Activated naive CD4-positive, alpha-beta T cell treated with anti-CD3 and anti-CD28 coated beads for 36 hours (primary cell): Measurements from ENCODE around the gene MRPS18B. TPM values are rescaled to one million over a fixed set of nuclear protein-coding genes. Genes with fewer than 3 reads are reported as not detected.

ENCODE experiments used
- CTCF ChIA-PET: fragments of 350-600 bp; sonication (Branson Sonifier 250); formaldehyde crosslinking; loops from one replicate; lab custom pipeline; 2021; ENCODE audit warnings: antibody characterized with exemption; lab: Charles Lee
- DNase-seq: peaks from one replicate; pipeline ENCODE4 v3.0.0-alpha.2; 2020
- H3K27ac Mint-ChIP-seq: one replicate; pipeline ENCODE4 v1.8.0; 2021; ENCODE audit warnings: mild to moderate bottlenecking, mixed read lengths
- H3K27me3 Mint-ChIP-seq: one replicate; pipeline ENCODE4 v1.8.0; 2021; ENCODE audit warnings: low read depth, mixed read lengths
- H3K36me3 Mint-ChIP-seq: one replicate; pipeline ENCODE4 v1.8.0; 2021; ENCODE audit warnings: low read depth, mixed read lengths
- H3K4me1 Mint-ChIP-seq: one replicate; pipeline ENCODE4 v1.8.0; 2021; ENCODE audit warnings: low read depth, mixed read lengths
- H3K4me3 Mint-ChIP-seq: one replicate; pipeline ENCODE4 v1.8.0; 2021; ENCODE audit warnings: mild to moderate bottlenecking, moderate library complexity, mixed read lengths
- H3K9me3 Mint-ChIP-seq: one replicate; pipeline ENCODE4 v1.8.0; 2021; ENCODE audit warnings: mixed read lengths
- intact Hi-C: fragments of 100-400 bp; cut with micrococcal nuclease; formaldehyde crosslinking; loops from one replicate; pipeline ENCODE4 v1.15.1; 2023
- total RNA-seq, 2 experiments: library from RNA; stranded (reverse); gene quantifications; one replicate each; pipeline ENCODE4 v1.2.3, GENCODE V29; 2021

MRPS18B gene
- total RNA-seq, 2 experiments from 2014 or later, result 118 to 120 TPM

DNA sequence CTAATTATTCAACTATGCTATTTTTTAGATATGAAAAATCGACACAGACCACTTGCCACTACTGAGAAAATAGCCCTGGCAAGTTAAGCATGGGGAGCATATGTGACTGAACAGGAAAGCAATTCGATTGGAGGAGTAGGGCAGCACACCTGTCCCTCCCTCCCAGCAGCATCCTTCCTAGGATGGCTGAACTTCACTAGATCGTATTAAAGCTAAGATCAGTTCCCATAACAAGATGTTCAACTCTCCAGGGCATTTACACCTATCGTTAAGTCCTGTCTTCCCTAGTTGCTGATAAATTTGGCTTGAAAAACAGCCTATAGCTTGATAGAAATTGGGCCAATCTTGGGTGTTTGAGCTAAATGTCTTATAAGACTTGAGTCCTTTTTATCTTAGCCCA is 7.6 kb upstream of the MRPS18B start:
- intact Hi-C loops, result loop anchor here (10.0 kb wide), 1 partner anchor 545 kb away; the partner anchor contains the start of genes POLR1H and PPP1R11
- Mint-ChIP-seq H3K27me3 (no peaks in the 10 kb centered on the region), H3K4me1 (peaks cover 64% of the 10 kb centered on the region), H3K9me3 (no peaks in the 10 kb centered on the region), H3K4me3 (no peak overlapping the region), H3K27ac (peak overlapping the region; percentile 27), H3K36me3 (peaks cover 62% of the 10 kb centered on the region)
- no peak for DNase-seq
- CTCF ChIA-PET, result interaction anchor here (0.7 to 1.5 kb wide), 6 partner anchors 13 to 477 kb away, joined by 3 to 14 read pairs (median 6); partner anchors contain the start of gene ABCF1

- peaks cover 63% of the 10 kb centered on the region for H3K4me1 Mint-ChIP-seq
- H3K36me3 Mint-ChIP-seq, result peaks cover 63% of the 10 kb centered on the region
- no peak for DNase-seq
- H3K4me3 Mint-ChIP-seq, result no peak overlapping the region
- intact Hi-C loops, result loop anchor here (10.0 kb wide), 1 partner anchor 547 kb away; the partner anchor contains the start of genes POLR1H and PPP1R11
- no peaks in the 10 kb centered on the region for H3K27me3 Mint-ChIP-seq
- no peaks in the 10 kb centered on the region for H3K9me3 Mint-ChIP-seq
- CTCF ChIA-PET, result interaction anchor here (0.8 to 3.7 kb wide), 6 partner anchors 14 to 128 kb away, joined by 3 to 38 read pairs (median 10); partner anchors contain the start of gene ABCF1
- H3K27ac Mint-ChIP-seq, result peak overlapping the region; percentile 95
Measured at GRCh38 chr6:30611150-30611855, 6.3 kb upstream of the MRPS18B start.

GRCh38 chr6:30611856-30612194 is 5.8 kb upstream of the MRPS18B start:
- intact Hi-C loops, result loop anchor here (10.0 kb wide), 1 partner anchor 547 kb away; the partner anchor contains the start of genes POLR1H and PPP1R11
- CTCF ChIA-PET, result interaction anchor here (2.5 to 3.7 kb wide), 3 partner anchors 14 to 129 kb away, joined by 10 to 38 read pairs (median 18); no protein-coding TSS in a partner anchor
- DNase-seq, result no peak
- peaks cover 63% of the 10 kb centered on the region for H3K36me3 Mint-ChIP-seq
- peak overlapping the region; percentile 95 for H3K27ac Mint-ChIP-seq
- H3K27me3 Mint-ChIP-seq, result no peaks in the 10 kb centered on the region
- H3K9me3 Mint-ChIP-seq, result no peaks in the 10 kb centered on the region
- peaks cover 57% of the 10 kb centered on the region for H3K4me1 Mint-ChIP-seq
- H3K4me3 Mint-ChIP-seq, result no peak overlapping the region

GRCh38 chr6:30612213-30612612 is 5.4 kb upstream of the MRPS18B start:
- Mint-ChIP-seq H3K27ac (peak overlapping the region; percentile 95), H3K36me3 (peaks cover 66% of the 10 kb centered on the region), H3K9me3 (no peaks in the 10 kb centered on the region), H3K27me3 (no peaks in the 10 kb centered on the region), H3K4me1 (peaks cover 57% of the 10 kb centered on the region), H3K4me3 (no peak overlapping the region)
- intact Hi-C loops, result loop anchor here (10.0 kb wide), 1 partner anchor 547 kb away; the partner anchor contains the start of genes POLR1H and PPP1R11
- no peak for DNase-seq
- CTCF ChIA-PET, result interaction anchor here (1.6 to 3.7 kb wide), 5 partner anchors 15 to 129 kb away, joined by 5 to 38 read pairs (median 18); no protein-coding TSS in a partner anchor

GRCh38 chr6:30612687-30613248 is 4.9 kb upstream of the MRPS18B start:
- Mint-ChIP-seq H3K4me1 (peaks cover 53% of the 10 kb centered on the region), H3K36me3 (peaks cover 62% of the 10 kb centered on the region), H3K4me3 (peak overlapping the region; percentile 23), H3K27ac (peak overlapping the region; percentile 95), H3K9me3 (no peaks in the 10 kb centered on the region), H3K27me3 (no peaks in the 10 kb centered on the region)
- no peak for DNase-seq
- CTCF ChIA-PET, result interaction anchor here (0.7 to 3.7 kb wide), 12 partner anchors 15 to 475 kb away, joined by 3 to 38 read pairs (median 5); no protein-coding TSS in a partner anchor
- intact Hi-C loops, result loop anchor here (10.0 kb wide), 1 partner anchor 548 kb away; the partner anchor contains the start of genes POLR1H and PPP1R11

GRCh38 chr6:30613251-30614043 is 4.2 kb upstream of the MRPS18B start:
- Mint-ChIP-seq H3K4me1 (peaks cover 53% of the 10 kb centered on the region), H3K27me3 (no peaks in the 10 kb centered on the region), H3K27ac (peak overlapping the region; percentile 95), H3K36me3 (peaks cover 60% of the 10 kb centered on the region), H3K9me3 (no peaks in the 10 kb centered on the region), H3K4me3 (peak overlapping the region; percentile 87)
- intact Hi-C loops, result loop anchor here (10.0 kb wide), 1 partner anchor 549 kb away; the partner anchor contains the start of genes POLR1H and PPP1R11
- CTCF ChIA-PET, result interaction anchor here (0.7 to 3.7 kb wide), 13 partner anchors 16 to 474 kb away, joined by 3 to 38 read pairs (median 5); no protein-coding TSS in a partner anchor
- DNase-seq, result no peak

- Mint-ChIP-seq H3K27me3 (no peaks in the 10 kb centered on the region), H3K9me3 (no peaks in the 10 kb centered on the region), H3K36me3 (peaks cover 61% of the 10 kb centered on the region), H3K4me1 (peaks cover 54% of the 10 kb centered on the region), H3K4me3 (peak overlapping the region; percentile 87), H3K27ac (peak overlapping the region; percentile 95)
- CTCF ChIA-PET, result interaction anchor here (0.5 to 3.7 kb wide), 16 partner anchors 17 to 235 kb away, joined by 3 to 38 read pairs (median 4); partner anchors contain the start of genes ABCF1 and DHX16
- intact Hi-C loops, result loop anchor here (10.0 kb wide), 1 partner anchor 549 kb away; the partner anchor contains the start of genes POLR1H and PPP1R11
- DNase-seq, result no peak
Measured at GRCh38 chr6:30614044-30614842, 3.4 kb upstream of the MRPS18B start.

DNA sequence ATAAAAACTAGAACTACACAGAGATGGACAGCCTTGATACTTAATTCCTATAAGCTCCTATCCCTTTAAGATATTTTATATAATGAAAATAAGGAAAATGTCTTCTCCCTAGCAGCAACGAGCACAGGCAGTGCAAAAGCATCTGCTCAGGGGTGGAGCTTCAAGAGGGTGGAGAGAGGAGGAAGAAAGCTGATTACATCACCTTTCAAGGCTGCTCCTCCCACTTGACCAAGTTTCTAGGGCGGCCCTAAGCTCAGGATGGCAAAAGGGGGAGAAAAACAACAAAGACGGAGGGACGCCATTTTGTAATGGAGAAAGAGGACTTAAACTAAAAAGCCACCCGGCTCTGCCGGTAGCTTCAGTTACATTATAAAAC is 2.8 kb upstream of the MRPS18B start:
- no peaks in the 10 kb centered on the region for H3K27me3 Mint-ChIP-seq
- H3K4me1 Mint-ChIP-seq, result peaks cover 55% of the 10 kb centered on the region
- CTCF ChIA-PET, result interaction anchor here (0.5 to 3.7 kb wide), 11 partner anchors 57 to 148 kb away, joined by 3 to 22 read pairs (median 4); partner anchors contain the start of gene DHX16

DNA sequence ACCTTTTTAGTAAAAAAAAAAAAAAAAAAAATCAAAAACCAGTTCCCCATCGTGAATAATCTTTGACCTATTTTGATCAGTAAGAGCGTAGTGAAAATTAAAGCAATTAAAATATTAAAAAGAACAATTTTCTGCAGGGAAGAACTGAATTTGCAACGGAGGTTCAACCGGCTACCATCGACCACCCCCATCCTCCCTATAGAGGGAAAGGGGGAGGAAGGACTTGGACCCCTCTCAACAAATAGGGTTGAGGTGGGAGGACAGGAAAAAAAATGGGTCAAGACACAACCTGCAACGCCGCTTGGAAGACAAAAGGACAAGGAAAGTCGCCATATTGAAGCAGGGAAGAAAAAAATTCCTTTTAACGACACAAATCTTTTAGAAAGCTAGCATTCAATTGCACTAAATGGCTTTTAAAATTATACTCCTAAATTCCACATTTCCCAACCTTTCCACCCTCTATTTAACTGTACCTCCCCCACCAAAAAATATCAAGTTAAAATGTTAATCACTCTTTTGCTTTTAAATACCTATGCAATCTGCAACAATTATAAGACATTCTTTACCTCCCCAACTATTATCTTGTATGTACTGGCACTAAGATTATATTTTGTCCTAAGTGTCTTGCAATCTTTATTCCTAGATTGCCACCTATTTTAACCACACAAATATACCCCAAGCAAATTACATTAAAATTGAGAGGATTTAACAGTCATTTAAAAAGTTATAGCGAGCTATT is 2.3 kb upstream of the MRPS18B start:
- DNase-seq, result peak; percentile 34

More for the DNA sequence above, 2.8 kb upstream of the MRPS18B start:
- H3K36me3 Mint-ChIP-seq, result peaks cover 64% of the 10 kb centered on the region
- H3K9me3 Mint-ChIP-seq, result no peaks in the 10 kb centered on the region
- H3K27ac Mint-ChIP-seq, result peak overlapping the region; percentile 95
- intact Hi-C loops, result loop anchor here (1.0 to 10.0 kb wide), 7 partner anchors 44 to 927 kb away; partner anchors contain the start of genes ABCF1, DDX39B, FLOT1 and IER3
- peak overlapping the region; percentile 87 for H3K4me3 Mint-ChIP-seq
- peak; percentile 92 for DNase-seq

More for the DNA sequence above, 2.3 kb upstream of the MRPS18B start:
- Mint-ChIP-seq H3K27ac (peak overlapping the region; percentile 95), H3K4me1 (peaks cover 51% of the 10 kb centered on the region), H3K27me3 (no peaks in the 10 kb centered on the region), H3K36me3 (peaks cover 60% of the 10 kb centered on the region), H3K9me3 (no peaks in the 10 kb centered on the region), H3K4me3 (peak overlapping the region; percentile 87)
- CTCF ChIA-PET, result interaction anchor here (0.6 to 3.7 kb wide), 8 partner anchors 57 to 149 kb away, joined by 3 to 22 read pairs (median 4); partner anchors contain the start of gene DHX16
- intact Hi-C loops, result loop anchor here (1.0 to 10.0 kb wide), 7 partner anchors 44 to 927 kb away; partner anchors contain the start of genes ABCF1, DDX39B, FLOT1 and IER3
